Measurements from ENCODE around the gene USP17L11.
"Not testable (repeated sequence)": the region's sequence is repeated elsewhere in the genome, so short reads cannot be mapped to it uniquely, and the experiment has no call there.

The USP17L11 gene

GRCh38 chr4:9243579-9243978, 28.4 kb downstream of the USP17L11 start, which contains the start of gene USP17L17:
TSS of gene USP17L17 (plus strand) at chr4:9243879. CDS start at chr4:9243879, 0 bp downstream.
- H3K36me3 ChIP-seq (ENCODE audit: control insufficient read depth in 5 of 5, insufficient read depth in 5 of 5, low read length in 5 of 5); H3K4me1 ChIP-seq (ENCODE audit: control insufficient read depth in 5 of 5, insufficient read depth in 5 of 5, low read length in 5 of 5); H3K4me3 ChIP-seq (ENCODE audit: low read depth in 1 of 5, low read length in 5 of 5); H3K27ac ChIP-seq (ENCODE audit: low read depth, low read length); H3K27me3 ChIP-seq (ENCODE audit: control insufficient read depth in 5 of 5, insufficient read depth in 4 of 5, low read length in 5 of 5); H3K9ac ChIP-seq (ENCODE audit: low read length in 5 of 5); H3K9me3 ChIP-seq (ENCODE audit: control insufficient read depth in 5 of 5, low read length in 5 of 5): not testable (repeated sequence)

- not testable (repeated sequence) for H3K36me3 ChIP-seq (ENCODE audit: control insufficient read depth in 5 of 5, insufficient read depth in 5 of 5, low read length in 5 of 5); H3K27me3 ChIP-seq (ENCODE audit: control insufficient read depth in 5 of 5, insufficient read depth in 4 of 5, low read length in 5 of 5); H3K9me3 ChIP-seq (ENCODE audit: control insufficient read depth in 5 of 5, low read length in 5 of 5); H3K4me3 ChIP-seq (ENCODE audit: low read depth in 1 of 5, low read length in 5 of 5); H3K4me1 ChIP-seq (ENCODE audit: control insufficient read depth in 5 of 5, insufficient read depth in 5 of 5, low read length in 5 of 5); H3K27ac ChIP-seq (ENCODE audit: low read depth, low read length); H3K9ac ChIP-seq (ENCODE audit: low read length in 5 of 5)
These were observed 32.9 kb downstream of the USP17L11 start, which contains the start of gene USP17L18 for GRCh38 chr4:9247953-9248680. TSS of gene USP17L18 (plus strand) at chr4:9248630. CDS start at chr4:9248630, 0 bp downstream.

GRCh38 chr4:9253078-9253477, 37.9 kb downstream of the USP17L11 start, which contains the start of gene USP17L19:
TSS of gene USP17L19 (plus strand) at chr4:9253378. CDS start at chr4:9253378, 0 bp downstream.
- not testable (repeated sequence) for H3K9ac ChIP-seq (ENCODE audit: low read length in 5 of 5); H3K4me1 ChIP-seq (ENCODE audit: control insufficient read depth in 5 of 5, insufficient read depth in 5 of 5, low read length in 5 of 5); H3K4me3 ChIP-seq (ENCODE audit: low read depth in 1 of 5, low read length in 5 of 5); H3K27me3 ChIP-seq (ENCODE audit: control insufficient read depth in 5 of 5, insufficient read depth in 4 of 5, low read length in 5 of 5); H3K9me3 ChIP-seq (ENCODE audit: control insufficient read depth in 5 of 5, low read length in 5 of 5); H3K27ac ChIP-seq (ENCODE audit: low read depth, low read length); H3K36me3 ChIP-seq (ENCODE audit: control insufficient read depth in 5 of 5, insufficient read depth in 5 of 5, low read length in 5 of 5)

- not testable (repeated sequence) for H3K4me3 ChIP-seq (ENCODE audit: low read depth in 1 of 5, low read length in 5 of 5); H3K27me3 ChIP-seq (ENCODE audit: control insufficient read depth in 5 of 5, insufficient read depth in 4 of 5, low read length in 5 of 5); H3K27ac ChIP-seq (ENCODE audit: low read depth, low read length); H3K4me1 ChIP-seq (ENCODE audit: control insufficient read depth in 5 of 5, insufficient read depth in 5 of 5, low read length in 5 of 5); H3K9me3 ChIP-seq (ENCODE audit: control insufficient read depth in 5 of 5, low read length in 5 of 5); H3K9ac ChIP-seq (ENCODE audit: low read length in 5 of 5); H3K36me3 ChIP-seq (ENCODE audit: control insufficient read depth in 5 of 5, insufficient read depth in 5 of 5, low read length in 5 of 5)
These were observed 42.6 kb downstream of the USP17L11 start, which contains the start of gene USP17L20 for GRCh38 chr4:9257824-9258223. TSS of gene USP17L20 (plus strand) at chr4:9258124. CDS start at chr4:9258124, 0 bp downstream.

GRCh38 chr4:9262572-9262971, 47.4 kb downstream of the USP17L11 start, which contains the start of gene USP17L21:
TSS of gene USP17L21 (plus strand) at chr4:9262872. CDS start at chr4:9262872, 0 bp downstream.
- not testable (repeated sequence) for H3K4me1 ChIP-seq (ENCODE audit: control insufficient read depth in 5 of 5, insufficient read depth in 5 of 5, low read length in 5 of 5); H3K27me3 ChIP-seq (ENCODE audit: control insufficient read depth in 5 of 5, insufficient read depth in 4 of 5, low read length in 5 of 5); H3K27ac ChIP-seq (ENCODE audit: low read depth, low read length); H3K36me3 ChIP-seq (ENCODE audit: control insufficient read depth in 5 of 5, insufficient read depth in 5 of 5, low read length in 5 of 5); H3K9ac ChIP-seq (ENCODE audit: low read length in 5 of 5); H3K9me3 ChIP-seq (ENCODE audit: control insufficient read depth in 5 of 5, low read length in 5 of 5); H3K4me3 ChIP-seq (ENCODE audit: low read depth in 1 of 5, low read length in 5 of 5)

Measured in subcutaneous abdominal adipose tissue (tissue), 5 donors.